WTC11 (cell line): ENCODE data around the gene DBX1. TPM values are rescaled to one million over a fixed set of nuclear protein-coding genes. Genes with fewer than 3 reads are reported as not detected.

Source experiments
- ATAC-seq: fragments of 200-7000 bp; cut with Tn5 transposase; 2 replicates; pipeline ENCODE4 v1.10.0; 2021; ENCODE audit warnings: mild to moderate bottlenecking, moderate library complexity
- CTCF ChIA-PET: fragments of 300-600 bp; sonication (Branson Sonifier 250); formaldehyde crosslinking; loops from one replicate; lab custom pipeline; 2021; ENCODE audit warnings: antibody characterized with exemption; lab: Charles Lee
- POLR2A ChIA-PET: fragments of 350-600 bp; sonication (Branson Sonifier 250); formaldehyde crosslinking; loops from one replicate; lab custom pipeline; 2021; ENCODE audit warnings: antibody characterized with exemption; lab: Charles Lee
- DNase-seq: peaks from one replicate; pipeline ENCODE4 v3.0.0; 2021; ENCODE audit warnings: low spot score
- H3K27ac Mint-ChIP-seq: 2 replicates; pipeline ENCODE4 v1.8.0; 2021; ENCODE audit warnings: mixed read lengths
- H3K27me3 Mint-ChIP-seq: 2 replicates; pipeline ENCODE4 v1.8.0; 2021; ENCODE audit warnings: low read depth, mild to moderate bottlenecking, moderate library complexity, mixed read lengths
- H3K36me3 Mint-ChIP-seq: 2 replicates; pipeline ENCODE4 v1.8.0; 2021; ENCODE audit warnings: mixed read lengths
- H3K4me1 Mint-ChIP-seq: 2 replicates; pipeline ENCODE4 v1.8.0; 2022; ENCODE audit warnings: mixed read lengths
- H3K4me3 Mint-ChIP-seq: 2 replicates; pipeline ENCODE4 v1.8.0; 2021; ENCODE audit warnings: mild to moderate bottlenecking, moderate library complexity, mixed read lengths
- H3K9me3 Mint-ChIP-seq: 2 replicates; pipeline ENCODE4 v1.8.0; 2021; ENCODE audit warnings: mixed read lengths
- ATF1 ChIP-seq: sonication (generic); formaldehyde crosslinking; IDR thresholded peaks from 2 replicates; pipeline ENCODE4 v1.8.1; 2023; ENCODE audit warnings: mild to moderate bottlenecking, moderate library complexity, missing genetic modification reagents
- CREM ChIP-seq: sonication (generic); formaldehyde crosslinking; IDR thresholded peaks from 2 replicates; pipeline ENCODE4 v1.8.1; 2022; ENCODE audit warnings: mild to moderate bottlenecking, missing genetic modification reagents, moderate library complexity
- GTF2I ChIP-seq: fragments of 250-450 bp; sonication (Bioruptor Pico); conservative IDR thresholded peaks from 2 replicates; pipeline ENCODE4 v1.4.0; 2021; ENCODE audit warnings: mild to moderate bottlenecking
- NFYB ChIP-seq: sonication (generic); formaldehyde crosslinking; conservative IDR thresholded peaks from 2 replicates; pipeline ENCODE4 v1.8.0; 2022; ENCODE audit warnings: low read depth, missing genetic modification reagents
- NR2C2 ChIP-seq: sonication (generic); formaldehyde crosslinking; IDR thresholded peaks from 2 replicates; pipeline ENCODE4 v1.8.0; 2022; ENCODE audit warnings: mild to moderate bottlenecking, missing genetic modification reagents
- SP1 ChIP-seq: sonication (generic); formaldehyde crosslinking; conservative IDR thresholded peaks from 2 replicates; pipeline ENCODE4 v1.8.1; 2022; ENCODE audit warnings: missing genetic modification reagents
- TEAD1 ChIP-seq: sonication (generic); formaldehyde crosslinking; IDR thresholded peaks from 2 replicates; pipeline ENCODE4 v1.8.0; 2022; ENCODE audit warnings: mild to moderate bottlenecking, missing genetic modification reagents
- TEAD4 ChIP-seq: sonication (generic); formaldehyde crosslinking; IDR thresholded peaks from 2 replicates; pipeline ENCODE4 v1.8.0; 2022; ENCODE audit warnings: mild to moderate bottlenecking, missing genetic modification reagents
- ZNF396 ChIP-seq: fragments of 250-450 bp; sonication (Bioruptor Pico); IDR thresholded peaks from 2 replicates; pipeline ENCODE4 v1.8.0; 2021; ENCODE audit warnings: mild to moderate bottlenecking, moderate library complexity, borderline replicate concordance
- total RNA-seq: library from RNA; stranded (reverse); gene quantifications from 3 replicates; pipeline ENCODE4 v1.2.3, GENCODE V29; 2021
- TF ChIP-seq, protein P1 (sequence below): sonication (generic); formaldehyde crosslinking; IDR thresholded peaks from 2 replicates; pipeline ENCODE4 v1.8.1; 2022; ENCODE audit warnings: missing genetic modification reagents, borderline replicate concordance
- TF ChIP-seq, protein P2 (sequence below): sonication (generic); formaldehyde crosslinking; IDR thresholded peaks from 2 replicates; pipeline ENCODE4 v1.8.1; 2022; ENCODE audit warnings: mild to moderate bottlenecking, moderate library complexity, missing genetic modification reagents
- TF ChIP-seq, protein P3 (sequence below): sonication (generic); formaldehyde crosslinking; IDR thresholded peaks from 2 replicates; pipeline ENCODE4 v1.8.0; 2022; ENCODE audit warnings: mild to moderate bottlenecking, missing genetic modification reagents
- TF ChIP-seq, protein P4 (sequence below): sonication (generic); formaldehyde crosslinking; IDR thresholded peaks from 2 replicates; pipeline ENCODE4 v1.8.1; 2023; ENCODE audit warnings: mild to moderate bottlenecking, missing genetic modification reagents, moderate library complexity
- TF ChIP-seq, protein P5 (sequence below): sonication (generic); formaldehyde crosslinking; IDR thresholded peaks from 2 replicates; pipeline ENCODE4 v1.8.0; 2022; ENCODE audit warnings: missing genetic modification reagents

Gene DBX1
- total RNA-seq, 1 experiment from 2014 or later = 0.24 TPM

DNA sequence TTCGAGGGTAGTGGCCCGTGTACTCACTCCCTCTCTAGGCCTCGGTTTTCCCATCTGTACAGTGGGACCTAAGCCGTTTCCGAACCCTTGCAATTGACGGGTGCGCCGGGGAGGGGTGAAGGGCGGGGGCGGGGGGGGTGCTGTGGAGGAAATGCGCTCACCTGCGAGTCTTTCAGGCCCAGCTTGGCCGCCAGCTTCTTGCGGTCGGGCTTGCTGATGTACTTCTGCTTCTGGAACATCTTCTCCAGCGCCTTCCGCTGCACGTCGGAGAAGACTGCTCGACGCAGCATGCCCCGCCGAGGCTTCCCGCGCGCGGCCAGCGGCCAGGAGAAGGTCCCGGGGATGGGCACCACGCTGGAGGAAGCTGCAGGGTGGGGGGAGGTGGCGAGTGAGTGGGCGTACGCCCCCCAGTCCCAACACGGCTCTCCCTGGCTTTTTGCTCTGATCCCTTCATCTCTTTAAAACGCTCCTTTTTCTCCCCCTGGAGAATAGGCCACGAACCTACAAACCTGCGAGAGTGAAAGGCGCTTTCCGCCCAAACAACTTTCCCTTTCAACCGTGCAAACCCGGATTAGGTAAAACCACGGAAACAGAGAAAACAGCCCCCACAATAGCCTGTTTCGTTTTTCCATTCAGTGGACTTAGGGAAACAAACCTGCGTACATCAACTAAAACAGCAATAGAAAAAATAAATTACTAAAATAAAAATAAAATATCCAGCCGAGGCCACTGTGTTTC lies 3.2 kb downstream of the DBX1 start:
- Mint-ChIP-seq H3K9me3 (no peaks in the 10 kb centered on the region), H3K4me3 (peak overlapping the region; percentile 89), H3K27me3 (peaks cover 88% of the 10 kb centered on the region), H3K27ac (no peak overlapping the region), H3K4me1 (peaks cover 61% of the 10 kb centered on the region), H3K36me3 (no peaks in the 10 kb centered on the region)
- CTCF ChIA-PET = interaction anchor here (0.9 to 2.0 kb wide), 7 partner anchors 17 to 197 kb away, joined by 3 to 19 read pairs (median 3); no protein-coding TSS in a partner anchor
- DNase-seq = peak; percentile 39
- ATAC-seq = peak; percentile 2
- 0 out of 2 replicates have a peak, but pooled peaks have one; percentile 33 for TF ChIP-seq GTF2I (CRISPR knock-in tag)
- TF ChIP-seq, protein P1, sequence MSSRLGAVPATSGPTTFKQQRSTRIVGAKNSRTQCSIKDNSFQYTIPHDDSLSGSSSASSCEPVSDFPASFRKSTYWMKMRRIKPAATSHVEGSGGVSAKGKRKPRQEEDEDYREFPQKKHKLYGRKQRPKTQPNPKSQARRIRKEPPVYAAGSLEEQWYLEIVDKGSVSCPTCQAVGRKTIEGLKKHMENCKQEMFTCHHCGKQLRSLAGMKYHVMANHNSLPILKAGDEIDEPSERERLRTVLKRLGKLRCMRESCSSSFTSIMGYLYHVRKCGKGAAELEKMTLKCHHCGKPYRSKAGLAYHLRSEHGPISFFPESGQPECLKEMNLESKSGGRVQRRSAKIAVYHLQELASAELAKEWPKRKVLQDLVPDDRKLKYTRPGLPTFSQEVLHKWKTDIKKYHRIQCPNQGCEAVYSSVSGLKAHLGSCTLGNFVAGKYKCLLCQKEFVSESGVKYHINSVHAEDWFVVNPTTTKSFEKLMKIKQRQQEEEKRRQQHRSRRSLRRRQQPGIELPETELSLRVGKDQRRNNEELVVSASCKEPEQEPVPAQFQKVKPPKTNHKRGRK (CRISPR knock-in tag) = no peak
- TF ChIP-seq, protein P2, sequence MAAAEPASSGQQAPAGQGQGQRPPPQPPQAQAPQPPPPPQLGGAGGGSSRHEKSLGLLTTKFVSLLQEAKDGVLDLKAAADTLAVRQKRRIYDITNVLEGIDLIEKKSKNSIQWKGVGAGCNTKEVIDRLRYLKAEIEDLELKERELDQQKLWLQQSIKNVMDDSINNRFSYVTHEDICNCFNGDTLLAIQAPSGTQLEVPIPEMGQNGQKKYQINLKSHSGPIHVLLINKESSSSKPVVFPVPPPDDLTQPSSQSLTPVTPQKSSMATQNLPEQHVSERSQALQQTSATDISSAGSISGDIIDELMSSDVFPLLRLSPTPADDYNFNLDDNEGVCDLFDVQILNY (CRISPR knock-in tag) = no peak
- POLR2A ChIA-PET = interaction anchor here (0.8 kb wide), 1 partner anchor 92 kb away, joined by 3 read pairs; no protein-coding TSS in a partner anchor

DNA sequence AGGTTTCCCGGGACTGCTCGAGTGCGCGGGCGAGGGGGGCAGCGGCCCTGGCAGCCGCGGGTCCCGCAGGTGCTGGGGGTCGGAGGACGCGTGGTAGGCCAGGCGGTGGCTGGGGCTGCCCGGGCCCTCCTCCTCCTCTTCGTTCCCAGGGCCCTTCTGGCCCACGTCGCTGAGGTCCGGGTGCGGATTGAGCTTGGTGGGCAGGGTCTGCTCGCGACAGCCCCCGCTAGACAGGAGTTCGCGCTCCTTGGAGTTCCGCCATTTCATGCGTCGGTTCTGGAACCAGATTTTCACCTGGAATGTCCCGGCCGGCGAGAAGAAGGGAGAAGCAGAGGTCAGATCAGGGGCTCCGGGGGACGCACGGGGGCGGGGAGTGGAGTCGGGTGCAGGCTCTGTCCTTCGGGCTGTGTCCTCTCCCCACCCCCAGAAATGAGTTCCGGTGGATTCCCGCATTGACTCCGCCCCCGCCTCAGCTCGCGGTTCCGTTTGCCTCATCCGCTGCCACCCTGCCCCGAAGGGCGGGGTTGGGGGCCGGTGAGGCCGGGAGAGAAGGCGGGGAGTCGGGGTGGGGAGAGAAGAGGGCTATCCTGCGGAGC lies 3.9 kb downstream of the DBX1 start:
- POLR2A ChIA-PET = interaction anchor here (0.8 kb wide), 1 partner anchor 92 kb away, joined by 3 read pairs; no protein-coding TSS in a partner anchor
- Mint-ChIP-seq H3K9me3 (no peaks in the 10 kb centered on the region), H3K4me3 (peak overlapping the region; percentile 89), H3K4me1 (peaks cover 58% of the 10 kb centered on the region), H3K27ac (no peak overlapping the region), H3K27me3 (peaks cover 82% of the 10 kb centered on the region), H3K36me3 (no peaks in the 10 kb centered on the region)
- CTCF ChIA-PET = interaction anchor here (0.9 to 2.0 kb wide), 6 partner anchors 16 to 197 kb away, joined by 3 to 19 read pairs (median 4); no protein-coding TSS in a partner anchor
- ATAC-seq (peak; percentile 59), DNase-seq (peak; percentile 81)
- TF ChIP-seq SP1 (peak; percentile 76), ATF1 (CRISPR knock-in tag) (no peak), TEAD4 (CRISPR knock-in tag) (no peak), ZNF396 (CRISPR knock-in tag) (no peak), NFYB (CRISPR knock-in tag) (no peak), CREM (CRISPR knock-in tag) (no peak), TEAD1 (CRISPR knock-in tag) (peak; percentile 45; the same call in 1 of the 2 replicates), NR2C2 (CRISPR knock-in tag) (no peak)
- TF ChIP-seq, protein P3, sequence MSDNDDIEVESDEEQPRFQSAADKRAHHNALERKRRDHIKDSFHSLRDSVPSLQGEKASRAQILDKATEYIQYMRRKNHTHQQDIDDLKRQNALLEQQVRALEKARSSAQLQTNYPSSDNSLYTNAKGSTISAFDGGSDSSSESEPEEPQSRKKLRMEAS (CRISPR knock-in tag) = peak; percentile 51
- TF ChIP-seq, protein P4, sequence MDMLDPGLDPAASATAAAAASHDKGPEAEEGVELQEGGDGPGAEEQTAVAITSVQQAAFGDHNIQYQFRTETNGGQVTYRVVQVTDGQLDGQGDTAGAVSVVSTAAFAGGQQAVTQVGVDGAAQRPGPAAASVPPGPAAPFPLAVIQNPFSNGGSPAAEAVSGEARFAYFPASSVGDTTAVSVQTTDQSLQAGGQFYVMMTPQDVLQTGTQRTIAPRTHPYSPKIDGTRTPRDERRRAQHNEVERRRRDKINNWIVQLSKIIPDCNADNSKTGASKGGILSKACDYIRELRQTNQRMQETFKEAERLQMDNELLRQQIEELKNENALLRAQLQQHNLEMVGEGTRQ = 0 out of 2 replicates have a peak, but pooled peaks have one; percentile 6
- TF ChIP-seq, protein P5, sequence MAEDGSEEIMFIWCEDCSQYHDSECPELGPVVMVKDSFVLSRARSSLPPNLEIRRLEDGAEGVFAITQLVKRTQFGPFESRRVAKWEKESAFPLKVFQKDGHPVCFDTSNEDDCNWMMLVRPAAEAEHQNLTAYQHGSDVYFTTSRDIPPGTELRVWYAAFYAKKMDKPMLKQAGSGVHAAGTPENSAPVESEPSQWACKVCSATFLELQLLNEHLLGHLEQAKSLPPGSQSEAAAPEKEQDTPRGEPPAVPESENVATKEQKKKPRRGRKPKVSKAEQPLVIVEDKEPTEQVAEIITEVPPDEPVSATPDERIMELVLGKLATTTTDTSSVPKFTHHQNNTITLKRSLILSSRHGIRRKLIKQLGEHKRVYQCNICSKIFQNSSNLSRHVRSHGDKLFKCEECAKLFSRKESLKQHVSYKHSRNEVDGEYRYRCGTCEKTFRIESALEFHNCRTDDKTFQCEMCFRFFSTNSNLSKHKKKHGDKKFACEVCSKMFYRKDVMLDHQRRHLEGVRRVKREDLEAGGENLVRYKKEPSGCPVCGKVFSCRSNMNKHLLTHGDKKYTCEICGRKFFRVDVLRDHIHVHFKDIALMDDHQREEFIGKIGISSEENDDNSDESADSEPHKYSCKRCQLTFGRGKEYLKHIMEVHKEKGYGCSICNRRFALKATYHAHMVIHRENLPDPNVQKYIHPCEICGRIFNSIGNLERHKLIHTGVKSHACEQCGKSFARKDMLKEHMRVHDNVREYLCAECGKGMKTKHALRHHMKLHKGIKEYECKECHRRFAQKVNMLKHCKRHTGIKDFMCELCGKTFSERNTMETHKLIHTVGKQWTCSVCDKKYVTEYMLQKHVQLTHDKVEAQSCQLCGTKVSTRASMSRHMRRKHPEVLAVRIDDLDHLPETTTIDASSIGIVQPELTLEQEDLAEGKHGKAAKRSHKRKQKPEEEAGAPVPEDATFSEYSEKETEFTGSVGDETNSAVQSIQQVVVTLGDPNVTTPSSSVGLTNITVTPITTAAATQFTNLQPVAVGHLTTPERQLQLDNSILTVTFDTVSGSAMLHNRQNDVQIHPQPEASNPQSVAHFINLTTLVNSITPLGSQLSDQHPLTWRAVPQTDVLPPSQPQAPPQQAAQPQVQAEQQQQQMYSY (CRISPR knock-in tag) = no peak
